ENCODE measurements around the gene GTF3C1. TPM values are rescaled to one million over a fixed set of nuclear protein-coding genes. Genes with fewer than 3 reads are reported as not detected.

GTF3C1 gene
- total and polyA plus RNA-seq, 2 of the 8 experiments (the other 6 are each of a cell fraction or from before 2014, with no cell fraction given): 89.3 to 126 TPM

DNA sequence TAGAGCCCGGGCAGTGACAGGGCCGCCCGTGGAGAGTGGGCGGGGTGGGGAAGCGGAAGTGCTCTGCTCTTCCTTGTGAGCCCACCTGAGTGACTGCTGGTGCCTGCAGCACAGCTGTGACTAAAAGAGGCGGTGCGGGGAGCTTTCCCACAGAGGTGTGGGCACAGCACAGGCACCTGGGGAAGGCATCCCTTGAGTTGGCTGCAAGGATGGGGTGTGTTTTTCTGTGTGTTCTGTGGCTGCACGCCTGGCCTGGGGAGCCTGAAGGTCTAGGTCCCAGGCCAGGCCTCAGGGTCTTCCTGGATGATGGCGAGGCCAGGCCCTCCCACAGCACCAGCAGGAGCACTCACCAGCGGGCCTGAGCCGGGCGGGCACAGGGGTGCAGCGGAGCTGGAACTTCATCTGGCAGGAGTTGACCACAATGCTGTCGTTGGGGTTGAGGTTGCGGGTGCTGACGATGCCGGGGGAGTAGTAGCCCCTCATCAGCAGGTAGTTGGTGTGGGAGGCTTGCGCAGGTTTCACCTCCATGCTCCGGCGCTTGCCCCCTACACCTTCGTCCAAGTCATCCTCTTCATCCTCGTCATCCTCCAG lies 80.7 kb downstream of the GTF3C1 start (continued):
- TF ChIP-seq, protein P1, sequence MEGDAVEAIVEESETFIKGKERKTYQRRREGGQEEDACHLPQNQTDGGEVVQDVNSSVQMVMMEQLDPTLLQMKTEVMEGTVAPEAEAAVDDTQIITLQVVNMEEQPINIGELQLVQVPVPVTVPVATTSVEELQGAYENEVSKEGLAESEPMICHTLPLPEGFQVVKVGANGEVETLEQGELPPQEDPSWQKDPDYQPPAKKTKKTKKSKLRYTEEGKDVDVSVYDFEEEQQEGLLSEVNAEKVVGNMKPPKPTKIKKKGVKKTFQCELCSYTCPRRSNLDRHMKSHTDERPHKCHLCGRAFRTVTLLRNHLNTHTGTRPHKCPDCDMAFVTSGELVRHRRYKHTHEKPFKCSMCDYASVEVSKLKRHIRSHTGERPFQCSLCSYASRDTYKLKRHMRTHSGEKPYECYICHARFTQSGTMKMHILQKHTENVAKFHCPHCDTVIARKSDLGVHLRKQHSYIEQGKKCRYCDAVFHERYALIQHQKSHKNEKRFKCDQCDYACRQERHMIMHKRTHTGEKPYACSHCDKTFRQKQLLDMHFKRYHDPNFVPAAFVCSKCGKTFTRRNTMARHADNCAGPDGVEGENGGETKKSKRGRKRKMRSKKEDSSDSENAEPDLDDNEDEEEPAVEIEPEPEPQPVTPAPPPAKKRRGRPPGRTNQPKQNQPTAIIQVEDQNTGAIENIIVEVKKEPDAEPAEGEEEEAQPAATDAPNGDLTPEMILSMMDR (IDR thresholded peaks at IDR 0.05; ENCODE audit: control extremely low read depth in 1 of 3, insufficient read depth in 1 of 3, low read depth in 1 of 3, low read length in 3 of 3): no peak
- TF ChIP-seq SP2 (IDR thresholded peaks at IDR 0.05; ENCODE audit: low read length): no peak
- no peak for TF ChIP-seq POLR2A (IDR thresholded peaks at IDR 0.05; ENCODE audit: control extremely low read depth in 1 of 2, low read depth in 2 of 2, low read length in 2 of 2)
- TF ChIP-seq SIN3A (conservative IDR thresholded peaks at IDR 0.05 in 1 of 2, IDR thresholded peaks at IDR 0.05 in 1 of 2; ENCODE audit: low read depth in 1 of 2, low read length in 2 of 2): no peak
- TF ChIP-seq TAF7 (optimal IDR thresholded peaks at IDR 0.05; ENCODE audit: borderline replicate concordance, low read depth, low read length): no peak
- no peak for TF ChIP-seq MAFK (IDR thresholded peaks at IDR 0.05; ENCODE audit: low read depth, low read length)
